Stimulated activated CD8-positive, alpha-beta memory T cell treated with anti-CD3 and anti-CD28 coated beads, Interleukin-7, amount 100 ng/mL, for 1 hour (primary cell): Measurements from ENCODE around the gene PTPRJ.

ENCODE experiments used
- DNase-seq, 2 donors: peaks; one replicate each; pipeline ENCODE4 v3.0.0-alpha.2; 2020; ENCODE audit warnings: low read depth in 2 of 2

The PTPRJ gene

GRCh38 chr11:48094643-48095339 lies 114.4 kb downstream of the PTPRJ start:
- no peak for DNase-seq

- no peak for DNase-seq
Measured at GRCh38 chr11:48095779-48096470, 115.6 kb downstream of the PTPRJ start.

GRCh38 chr11:48096588-48097525 lies 116.5 kb downstream of the PTPRJ start:
- no peak for DNase-seq

GRCh38 chr11:48098024-48098423 lies 117.7 kb downstream of the PTPRJ start:
- no peak for DNase-seq

GRCh38 chr11:48099916-48100446 lies 119.6 kb downstream of the PTPRJ start:
- no peak for DNase-seq

- DNase-seq = no peak
Measured at GRCh38 chr11:48101044-48101733, 120.8 kb downstream of the PTPRJ start.

GRCh38 chr11:48101958-48102357 lies 121.6 kb downstream of the PTPRJ start:
- DNase-seq = no peak

GRCh38 chr11:48103621-48104567 lies 123.5 kb downstream of the PTPRJ start:
- DNase-seq = no peak

GRCh38 chr11:48104568-48104924 lies 124.2 kb downstream of the PTPRJ start:
- DNase-seq = no peak

GRCh38 chr11:48105096-48105990 lies 125.0 kb downstream of the PTPRJ start:
- DNase-seq = no peak

- DNase-seq = no peak
Measured at GRCh38 chr11:48106166-48106565, 125.8 kb downstream of the PTPRJ start.

GRCh38 chr11:48107188-48107704 lies 126.9 kb downstream of the PTPRJ start:
- no peak for DNase-seq

GRCh38 chr11:48108231-48109045 lies 128.1 kb downstream of the PTPRJ start:
- no peak for DNase-seq

- no peak for DNase-seq
Measured at GRCh38 chr11:48109046-48109666, 128.8 kb downstream of the PTPRJ start.

- DNase-seq = no peak
Measured at GRCh38 chr11:48110509-48110766, 130.1 kb downstream of the PTPRJ start.

GRCh38 chr11:48111891-48112290 lies 131.5 kb downstream of the PTPRJ start:
- DNase-seq = no peak

- DNase-seq = no peak
Measured at GRCh38 chr11:48114740-48115139, 134.4 kb downstream of the PTPRJ start.
